ENCODE measurements around the gene MGAT5.

The MGAT5 gene

GRCh38 chr2:134344954-134345697, 91.3 kb downstream of the MGAT5 start:
- no peak for DNase-seq

- DNase-seq = no peak
Observed at GRCh38 chr2:134346141-134346540, 92.3 kb downstream of the MGAT5 start.

GRCh38 chr2:134347756-134348155, 93.9 kb downstream of the MGAT5 start:
- no peak for DNase-seq

- DNase-seq = no peak
Observed at GRCh38 chr2:134348239-134348638, 94.4 kb downstream of the MGAT5 start.

- DNase-seq = no peak
Observed at GRCh38 chr2:134348760-134349159, 94.9 kb downstream of the MGAT5 start.

- DNase-seq = no peak
Observed at GRCh38 chr2:134351016-134351415, 97.1 kb downstream of the MGAT5 start.

- DNase-seq = no peak
Observed at GRCh38 chr2:134351899-134352298, 98.0 kb downstream of the MGAT5 start.

GRCh38 chr2:134352844-134353243, 99.0 kb downstream of the MGAT5 start:
- DNase-seq = no peak

- DNase-seq = no peak
Observed at GRCh38 chr2:134354611-134355010, 100.7 kb downstream of the MGAT5 start.

GRCh38 chr2:134357814-134358213, 103.9 kb downstream of the MGAT5 start:
- no peak for DNase-seq

- DNase-seq = no peak
Observed at GRCh38 chr2:134359367-134360081, 105.7 kb downstream of the MGAT5 start.

- DNase-seq = no peak
Observed at GRCh38 chr2:134360745-134361487, 107.0 kb downstream of the MGAT5 start.

- no peak for DNase-seq
Observed at GRCh38 chr2:134361648-134362047, 107.8 kb downstream of the MGAT5 start.

GRCh38 chr2:134362152-134362668, 108.3 kb downstream of the MGAT5 start:
- no peak for DNase-seq

- DNase-seq = no peak
Observed at GRCh38 chr2:134362740-134363139, 108.9 kb downstream of the MGAT5 start.

- no peak for DNase-seq
Observed at GRCh38 chr2:134365356-134365755, 111.5 kb downstream of the MGAT5 start.

GRCh38 chr2:134366359-134366758, 112.5 kb downstream of the MGAT5 start:
- no peak for DNase-seq

GRCh38 chr2:134367213-134367612, 113.3 kb downstream of the MGAT5 start:
- DNase-seq = no peak

- DNase-seq = no peak
Observed at GRCh38 chr2:134368009-134368817, 114.3 kb downstream of the MGAT5 start.

- no peak for DNase-seq
Observed at GRCh38 chr2:134369220-134369902, 115.5 kb downstream of the MGAT5 start.

GRCh38 chr2:134370655-134371445, 117.0 kb downstream of the MGAT5 start:
- DNase-seq = no peak
